Fibroblast of mammary gland (primary cell): ENCODE measurements around the gene TFF2.

Experiments used
- DNase-seq: peaks from one replicate; pipeline ENCODE4 v3.0.0-alpha.2; 2010; ENCODE audit warnings: low read depth
- H3K4me3 ChIP-seq: 2 replicates; pipeline ENCODE4 v1.5.1; 2011; ENCODE audit warnings: low read depth, mild to moderate bottlenecking, low read length, moderate library complexity; ENCODE audit not compliant: control insufficient read depth
- TF ChIP-seq, protein P1 (sequence below): conservative IDR thresholded peaks from 2 replicates; pipeline ENCODE4 v1.5.1; 2011; ENCODE audit warnings: low read depth, low read length, inconsistent platforms; ENCODE audit not compliant: control insufficient read depth, insufficient read depth

TFF2 gene

DNA sequence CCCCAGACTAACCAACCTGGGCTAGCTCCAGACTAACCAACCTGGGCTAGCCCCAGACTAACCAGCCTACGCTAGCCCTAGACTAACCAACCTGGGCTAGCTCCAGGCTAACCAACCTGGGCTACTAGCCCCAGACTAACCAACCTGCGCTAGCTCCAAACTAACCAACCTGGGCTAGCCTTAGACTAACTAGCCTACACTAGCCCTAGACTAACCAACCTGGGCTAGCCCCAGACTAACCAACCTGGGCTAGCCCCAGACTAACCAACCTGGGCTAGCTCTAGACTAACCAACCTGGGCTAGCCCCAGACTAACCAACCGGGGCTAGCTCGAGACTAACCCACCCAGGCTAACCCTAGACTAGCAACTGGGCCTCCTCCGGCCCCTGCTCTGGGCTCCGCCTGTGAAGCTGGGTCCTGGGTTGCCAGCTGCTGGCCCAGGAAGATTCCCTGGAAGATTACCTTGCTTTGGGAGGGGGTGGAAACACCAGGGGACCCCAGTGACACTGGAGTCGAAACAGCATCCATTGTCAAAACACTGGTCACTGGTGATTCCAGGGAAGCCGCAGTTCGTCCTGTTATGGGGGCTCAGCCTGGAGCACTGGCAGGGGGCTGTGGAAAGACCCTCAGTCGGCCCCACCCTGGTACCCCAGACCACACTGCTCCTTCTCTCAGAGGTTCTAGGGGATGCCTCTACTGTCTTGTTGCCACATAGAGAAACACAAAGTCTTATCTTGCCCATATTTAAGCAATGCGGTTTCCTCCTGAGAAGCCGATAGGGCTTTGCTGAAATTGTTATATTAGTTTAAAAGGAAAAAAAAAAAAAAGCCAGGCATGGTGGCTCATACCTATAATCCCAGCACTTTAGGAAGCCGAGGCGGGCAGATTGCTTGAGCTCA, 1.1 kb downstream of the TFF2 start:
- no peak for DNase-seq
- H3K4me3 ChIP-seq: no peak overlapping the region
- TF ChIP-seq, protein P1, sequence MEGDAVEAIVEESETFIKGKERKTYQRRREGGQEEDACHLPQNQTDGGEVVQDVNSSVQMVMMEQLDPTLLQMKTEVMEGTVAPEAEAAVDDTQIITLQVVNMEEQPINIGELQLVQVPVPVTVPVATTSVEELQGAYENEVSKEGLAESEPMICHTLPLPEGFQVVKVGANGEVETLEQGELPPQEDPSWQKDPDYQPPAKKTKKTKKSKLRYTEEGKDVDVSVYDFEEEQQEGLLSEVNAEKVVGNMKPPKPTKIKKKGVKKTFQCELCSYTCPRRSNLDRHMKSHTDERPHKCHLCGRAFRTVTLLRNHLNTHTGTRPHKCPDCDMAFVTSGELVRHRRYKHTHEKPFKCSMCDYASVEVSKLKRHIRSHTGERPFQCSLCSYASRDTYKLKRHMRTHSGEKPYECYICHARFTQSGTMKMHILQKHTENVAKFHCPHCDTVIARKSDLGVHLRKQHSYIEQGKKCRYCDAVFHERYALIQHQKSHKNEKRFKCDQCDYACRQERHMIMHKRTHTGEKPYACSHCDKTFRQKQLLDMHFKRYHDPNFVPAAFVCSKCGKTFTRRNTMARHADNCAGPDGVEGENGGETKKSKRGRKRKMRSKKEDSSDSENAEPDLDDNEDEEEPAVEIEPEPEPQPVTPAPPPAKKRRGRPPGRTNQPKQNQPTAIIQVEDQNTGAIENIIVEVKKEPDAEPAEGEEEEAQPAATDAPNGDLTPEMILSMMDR: no peak

GRCh38 chr21:42348762-42349161, 2.0 kb downstream of the TFF2 start:
- DNase-seq: no peak
- TF ChIP-seq, protein P1: no peak
- no peak overlapping the region for H3K4me3 ChIP-seq

DNA sequence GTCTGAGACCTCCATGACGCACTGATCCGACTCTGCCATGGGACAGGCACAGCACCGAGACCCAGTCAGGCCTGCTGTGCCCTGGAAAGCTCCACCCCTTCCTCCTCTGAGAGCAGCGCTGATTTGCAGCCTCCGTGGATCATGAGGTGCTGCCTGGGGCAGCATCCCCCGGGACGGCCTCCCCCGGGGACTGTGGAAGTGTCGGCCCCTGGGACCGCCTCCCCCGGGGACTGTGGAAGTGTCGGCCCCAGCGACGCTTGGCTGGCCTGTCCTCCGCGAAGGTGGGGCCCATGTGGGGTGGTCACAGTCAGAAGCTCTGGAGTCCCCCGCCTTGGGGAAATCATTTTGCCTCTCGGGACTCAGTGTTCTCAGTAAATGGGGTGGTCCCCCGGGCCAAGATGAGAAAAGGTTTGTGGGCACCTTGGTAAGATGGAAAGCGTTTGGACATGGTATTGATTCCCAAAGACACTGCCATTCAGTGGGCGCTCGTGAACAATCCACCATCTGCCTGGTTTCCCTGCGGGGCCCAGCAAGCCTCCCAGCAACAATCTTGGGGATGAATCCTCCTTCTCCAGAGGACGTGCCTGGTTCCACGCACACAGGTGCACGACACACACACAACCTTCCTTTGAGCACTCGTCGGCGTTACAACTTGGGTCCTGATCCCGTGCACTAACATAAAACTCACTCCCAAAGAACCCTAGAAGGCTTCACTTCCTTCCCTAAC, 3.0 kb downstream of the TFF2 start:
- no peak overlapping the region for H3K4me3 ChIP-seq
- no peak for DNase-seq
- TF ChIP-seq, protein P1: no peak

GRCh38 chr21:42346866-42347600, 3.8 kb downstream of the TFF2 start:
- DNase-seq: no peak
- H3K4me3 ChIP-seq: no peak overlapping the region
- TF ChIP-seq, protein P1: no peak

- no peak overlapping the region for H3K4me3 ChIP-seq
- DNase-seq: no peak
- TF ChIP-seq, protein P1: no peak
Measured at GRCh38 chr21:42346441-42346840, 4.4 kb downstream of the TFF2 start.

DNA sequence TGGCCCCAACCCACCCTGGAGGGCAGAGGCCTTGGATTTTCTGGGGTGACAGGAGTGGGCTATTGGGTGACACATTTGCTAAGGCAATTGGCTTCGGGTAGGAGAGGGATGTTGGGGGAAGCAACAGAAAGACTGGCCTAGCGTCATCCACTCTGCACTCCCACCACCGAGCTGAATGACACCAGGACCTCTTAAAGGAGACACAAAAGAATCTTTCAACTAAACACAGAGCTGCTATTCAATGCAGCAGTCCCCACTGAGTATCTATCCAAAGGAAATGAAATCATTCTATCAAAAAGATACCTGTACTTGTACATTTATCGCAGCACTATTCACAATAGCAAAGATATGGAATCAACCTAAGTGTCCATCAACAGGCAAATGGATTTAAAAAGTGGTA, 6.2 kb downstream of the TFF2 start:
- DNase-seq: no peak
- no peak overlapping the region for H3K4me3 ChIP-seq
- TF ChIP-seq, protein P1: no peak
